Fibroblast of mammary gland (primary cell): ENCODE data around the gene DHRS9.

Source experiments
- DNase-seq: peaks from one replicate; pipeline ENCODE4 v3.0.0-alpha.2; 2010; ENCODE audit warnings: low read depth
- H3K4me3 ChIP-seq: 2 replicates; pipeline ENCODE4 v1.5.1; 2011; ENCODE audit warnings: low read depth, mild to moderate bottlenecking, low read length, moderate library complexity; ENCODE audit not compliant: control insufficient read depth
- CTCF ChIP-seq: conservative IDR thresholded peaks from 2 replicates; pipeline ENCODE4 v1.5.1; 2011; ENCODE audit warnings: low read depth, low read length, inconsistent platforms; ENCODE audit not compliant: control insufficient read depth, insufficient read depth

Gene DHRS9

GRCh38 chr2:169086893-169087467 is 17.6 kb downstream of the DHRS9 start:
- DNase-seq = no peak
- no peak for TF ChIP-seq CTCF
- H3K4me3 ChIP-seq = no peak overlapping the region

- no peak for DNase-seq
- H3K4me3 ChIP-seq = no peak overlapping the region
- no peak for TF ChIP-seq CTCF
These were observed 18.5 kb downstream of the DHRS9 start for GRCh38 chr2:169087757-169088379.

GRCh38 chr2:169089182-169089581 is 19.8 kb downstream of the DHRS9 start:
- no peak overlapping the region for H3K4me3 ChIP-seq
- TF ChIP-seq CTCF = no peak
- DNase-seq = no peak

GRCh38 chr2:169090133-169090820 is 20.9 kb downstream of the DHRS9 start:
- no peak for TF ChIP-seq CTCF
- no peak for DNase-seq
- H3K4me3 ChIP-seq = no peak overlapping the region

- TF ChIP-seq CTCF = no peak
- H3K4me3 ChIP-seq = no peak overlapping the region
- no peak for DNase-seq
These were observed 21.9 kb downstream of the DHRS9 start for GRCh38 chr2:169091256-169091655.

- no peak overlapping the region for H3K4me3 ChIP-seq
- no peak for TF ChIP-seq CTCF
- DNase-seq = peak; percentile 86
These were observed 22.6 kb downstream of the DHRS9 start for GRCh38 chr2:169091761-169092519.
